PC-3 (cell line): ENCODE data around the gene HEPACAM2.

Experiments
- CTCF ChIP-seq: fragments of 300-600 bp; sonication (generic); conservative IDR thresholded peaks from 2 replicates; pipeline ENCODE4 v1.5.1; 2017; ENCODE audit warnings: antibody characterized with exemption, low read depth, mild to moderate bottlenecking, low read length
- EZH2phosphoT487 ChIP-seq: fragments of 300-600 bp; sonication (generic); IDR thresholded peaks from 2 replicates; pipeline ENCODE4 v1.6.1; 2018; ENCODE audit warnings: mild to moderate bottlenecking, antibody characterized with exemption, low read length, borderline replicate concordance

- no peak for TF ChIP-seq CTCF
- no peak for TF ChIP-seq EZH2phosphoT487
These were observed 12.5 kb upstream of the HEPACAM2 start for GRCh38 chr7:93238748-93239147.
